D341Med (cell line): ENCODE results near the gene TMC6.

Experiments used
- DNase-seq: peaks from one replicate; pipeline ENCODE4 v3.0.0; 2012; ENCODE audit warnings: low spot score

Gene TMC6

GRCh38 chr17:78135858-78136500 is 7.4 kb upstream of the TMC6 start:
- no peak for DNase-seq

DNA sequence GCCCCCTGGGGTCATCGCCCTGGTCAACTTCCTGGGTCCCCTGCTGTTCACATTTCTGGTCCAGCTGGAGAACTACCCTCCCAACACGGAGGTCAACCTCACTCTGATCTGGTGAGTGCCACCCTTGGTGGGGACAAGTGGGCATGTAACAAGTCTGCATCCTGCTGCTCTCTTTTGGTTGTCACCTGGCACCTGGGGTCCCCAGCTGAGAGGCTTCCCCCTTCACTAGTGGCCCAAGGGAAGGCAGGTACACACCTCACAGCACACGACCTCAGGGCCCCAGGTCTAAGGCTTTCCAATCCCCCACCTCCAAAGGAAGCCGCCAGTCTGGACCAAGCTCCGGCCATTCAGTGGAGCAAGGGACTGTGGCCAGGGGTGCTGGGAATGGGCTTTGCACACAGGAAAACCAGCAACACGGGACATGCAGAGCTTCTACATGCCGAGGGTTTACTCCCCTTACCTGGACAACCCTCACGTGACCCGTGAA is 6.4 kb upstream of the TMC6 start:
- DNase-seq: no peak

- peak; percentile 75 for DNase-seq
Measured at GRCh38 chr17:78133971-78134898, 5.7 kb upstream of the TMC6 start.

- DNase-seq: no peak
Measured at GRCh38 chr17:78133179-78133951, 4.8 kb upstream of the TMC6 start.

GRCh38 chr17:78132767-78133178 is 4.2 kb upstream of the TMC6 start:
- no peak for DNase-seq

- DNase-seq: no peak
Measured at GRCh38 chr17:78132084-78132676, 3.6 kb upstream of the TMC6 start.

DNA sequence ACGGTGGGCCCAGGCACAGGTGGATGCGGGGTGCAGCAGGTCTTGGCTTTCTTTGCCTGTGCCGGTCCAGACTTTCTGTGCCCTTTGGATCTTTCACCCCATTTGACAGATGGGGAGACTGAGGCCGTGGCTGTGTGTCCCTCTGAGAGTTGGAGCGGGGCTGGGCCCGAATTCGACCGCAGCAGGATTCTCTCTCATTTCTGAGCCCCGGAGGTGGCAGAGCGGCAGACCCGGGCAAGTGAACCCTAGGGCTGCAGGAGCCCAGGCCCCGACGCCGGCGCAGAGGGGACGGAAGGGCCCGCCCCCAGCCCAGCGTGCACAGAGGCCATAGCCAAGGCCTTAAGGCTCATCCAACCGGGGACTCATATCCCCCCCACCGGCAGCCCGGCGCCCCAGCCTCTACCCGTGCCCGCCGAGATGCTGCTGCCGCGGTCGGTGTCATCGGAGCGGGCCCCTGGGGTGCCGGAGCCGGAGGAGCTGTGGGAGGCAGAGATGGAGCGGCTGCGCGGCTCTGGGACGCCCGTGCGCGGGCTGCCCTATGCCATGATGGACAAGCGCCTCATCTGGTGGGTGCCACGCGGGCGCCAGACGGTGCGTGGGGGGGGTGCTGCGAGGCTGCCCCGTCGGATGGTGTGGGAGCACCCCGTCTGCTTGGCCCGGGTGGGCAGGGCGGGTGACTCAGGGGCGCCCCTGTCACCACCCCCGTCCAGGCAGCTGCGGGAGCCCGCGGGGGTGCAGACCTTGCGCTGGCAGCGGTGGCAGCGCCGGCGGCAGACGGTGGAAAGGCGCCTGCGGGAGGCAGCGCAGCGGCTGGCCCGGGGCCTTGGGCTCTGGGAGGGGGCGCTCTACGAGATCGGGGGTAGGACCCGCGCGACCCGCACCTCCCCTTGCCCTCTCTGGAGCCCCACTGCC is 2.9 kb upstream of the TMC6 start:
- DNase-seq: peak; percentile 75

DNA sequence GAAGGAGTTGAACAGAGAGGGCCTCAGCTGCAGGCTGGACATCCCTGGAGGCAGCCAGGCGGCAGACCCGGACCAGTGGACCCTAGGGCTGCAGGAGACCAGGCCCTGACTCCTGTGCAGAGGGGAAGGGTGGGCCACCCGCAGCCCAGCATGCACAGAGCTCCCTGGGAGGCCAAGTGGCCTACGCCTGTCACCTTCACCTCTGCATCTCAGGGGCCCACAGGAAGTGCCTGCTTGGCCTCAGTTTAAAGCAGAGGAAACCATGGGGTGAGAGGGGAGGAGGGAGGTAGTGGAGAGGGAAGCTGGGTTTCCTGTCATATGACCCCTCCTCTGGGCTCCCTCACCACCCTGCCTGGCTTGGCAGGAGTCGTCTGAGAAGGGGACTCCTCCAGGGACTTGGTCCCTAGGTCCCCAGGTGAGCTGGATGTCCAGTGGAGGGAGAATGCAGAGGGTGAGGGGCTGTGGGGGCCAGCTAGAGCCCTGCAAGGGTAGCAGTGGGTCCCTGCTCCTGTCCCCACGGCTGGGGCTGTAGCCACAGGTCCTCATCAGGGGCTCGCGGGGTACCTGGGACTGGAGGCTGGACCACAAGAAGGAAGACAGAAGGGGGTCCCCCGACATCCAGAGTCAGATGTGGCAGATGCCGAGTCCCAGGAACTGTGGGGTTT is 2.0 kb upstream of the TMC6 start, which contains the start of gene TMC8:
Gene TMC8, plus strand, starts transcription at position 335 of the 665 bp plus-strand sequence. CDS start 818 bp downstream, outside the sequence.
- DNase-seq: no peak

DNA sequence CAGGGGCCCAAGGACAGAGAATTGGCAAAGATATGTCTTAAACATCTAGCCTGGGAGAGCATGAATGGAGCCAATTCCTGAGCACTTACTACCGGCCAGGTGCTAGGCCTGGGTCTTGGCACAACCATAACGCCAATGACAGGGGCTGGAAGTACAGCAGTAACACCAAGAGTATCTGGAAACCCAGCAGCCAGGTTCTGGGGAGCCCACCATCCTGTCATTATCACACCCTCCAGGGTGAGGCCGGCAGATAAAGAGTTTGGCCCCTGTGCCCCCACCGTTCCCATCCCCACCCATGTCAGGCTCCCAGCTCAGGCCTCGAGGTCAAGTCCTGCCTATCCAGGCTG is 1.5 kb upstream of the TMC6 start:
- no peak for DNase-seq

GRCh38 chr17:78129351-78130089 is 965 bp upstream of the TMC6 start:
- DNase-seq: no peak

GRCh38 chr17:78127888-78128550 is 536 bp downstream of the TMC6 start:
- no peak for DNase-seq

DNA sequence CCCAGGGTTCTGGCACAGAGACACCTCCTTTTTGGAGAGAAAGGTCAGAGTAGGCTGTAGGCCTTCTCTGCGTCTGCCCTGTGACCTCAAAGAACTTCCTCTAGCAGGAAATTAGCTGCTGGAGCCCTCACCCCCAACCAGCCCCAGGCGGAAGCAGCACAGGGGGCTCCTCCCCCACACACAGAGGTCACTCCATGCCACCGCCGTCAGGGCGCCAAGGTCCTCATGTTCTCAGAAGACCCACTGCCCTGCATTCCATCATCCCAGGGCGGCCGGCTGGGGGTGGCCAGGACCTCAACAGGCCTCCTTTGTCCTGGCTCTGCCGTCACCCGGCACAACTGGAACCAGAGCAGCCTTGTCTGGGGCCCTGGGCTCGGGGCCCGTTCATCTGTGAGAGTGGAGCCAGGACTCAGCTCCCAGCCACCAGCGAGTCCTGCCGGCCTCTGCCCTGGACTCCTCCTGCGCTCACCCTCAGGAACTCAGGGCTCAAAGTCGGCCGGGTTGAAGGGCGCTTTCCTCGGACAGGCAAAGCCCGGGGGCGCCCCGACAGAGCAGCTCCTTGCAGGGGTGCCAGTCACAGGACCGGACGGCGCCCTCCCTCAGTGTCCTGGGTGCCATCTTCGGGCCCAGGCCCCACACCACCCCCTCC is 1.2 kb downstream of the TMC6 start:
- no peak for DNase-seq

GRCh38 chr17:78126895-78127238 is 1.7 kb downstream of the TMC6 start:
- DNase-seq: no peak

GRCh38 chr17:78125976-78126894 is 2.3 kb downstream of the TMC6 start:
- no peak for DNase-seq

- no peak for DNase-seq
Measured at GRCh38 chr17:78125138-78125913, 3.2 kb downstream of the TMC6 start.

DNA sequence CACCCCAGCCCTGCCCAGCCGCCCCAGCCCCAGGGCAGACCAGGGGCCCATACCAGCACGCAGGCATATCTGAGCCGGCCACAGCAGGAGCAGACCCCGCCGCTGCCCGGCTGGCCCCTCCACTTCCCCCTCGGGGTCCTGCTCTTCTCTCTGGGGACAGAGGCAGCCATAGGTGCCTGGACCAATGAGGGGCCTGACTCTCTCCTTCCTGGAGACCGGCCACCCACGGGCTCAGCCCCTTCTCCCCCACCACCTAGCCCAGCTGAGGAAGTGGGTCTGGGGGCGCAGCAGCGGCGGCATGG is 3.8 kb downstream of the TMC6 start:
- no peak for DNase-seq
